Natural killer cell treated with Interleukin-12 subunit alpha and Interleukin-12 subunit beta and Interleukin-15 and Interleukin-18, amount 100 ng/mL, for 72 hours (primary cell): ENCODE results near the gene TRPM8. TPM values are rescaled to one million over a fixed set of nuclear protein-coding genes. Genes with fewer than 3 reads are reported as not detected.

Source experiments
- ATAC-seq, 2 donors: fragments of 150-1000 bp; cut with Tn5 transposase in 1 of 2; sonication (Bioruptor Pico), chemical (Tn5 transposase) in 1 of 2; 2 replicates each; pipeline ENCODE4 v1.10.0; 2021
- DNase-seq: peaks from one replicate; pipeline ENCODE4 v3.0.0; 2022; ENCODE audit warnings: low spot score
- H3K27ac Mint-ChIP-seq, 2 donors: 1 replicate in 1 of 2; 2 replicates in 1 of 2; pipeline ENCODE4 v1.8.0; 2022; ENCODE audit warnings: mixed read lengths in 2 of 2, mild to moderate bottlenecking in 1 of 2, moderate library complexity in 1 of 2
- H3K27me3 Mint-ChIP-seq, 2 donors: 1 replicate in 1 of 2; 2 replicates in 1 of 2; pipeline ENCODE4 v1.8.0; 2022; ENCODE audit warnings: mixed read lengths in 2 of 2
- H3K36me3 Mint-ChIP-seq: one replicate; pipeline ENCODE4 v1.8.0; 2022; ENCODE audit warnings: mixed read lengths
- H3K4me1 Mint-ChIP-seq, 2 donors: 1 replicate in 1 of 2; 2 replicates in 1 of 2; pipeline ENCODE4 v1.8.0; 2022; ENCODE audit warnings: low read depth in 2 of 2, mixed read lengths in 2 of 2, mild to moderate bottlenecking in 1 of 2
- H3K4me3 Mint-ChIP-seq: one replicate; pipeline ENCODE4 v1.8.0; 2022; ENCODE audit warnings: mixed read lengths
- H3K9me3 Mint-ChIP-seq: 2 replicates; pipeline ENCODE4 v1.8.0; 2022; ENCODE audit warnings: mixed read lengths
- total RNA-seq, 2 donors: library from RNA; stranded (reverse); gene quantifications; one replicate each; pipeline ENCODE4 v1.2.3, GENCODE V29; 2022

TRPM8 gene
- total RNA-seq, 2 donors from 2014 or later: not detected

- Mint-ChIP-seq H3K9me3 (no peaks in the 10 kb centered on the region), H3K4me3 (no peak overlapping the region), H3K4me1 (peaks cover 13 to 19% of the 10 kb centered on the region in 2 donors), H3K36me3 (no peaks in the 10 kb centered on the region), H3K27me3 (no peaks in the 10 kb centered on the region), H3K27ac (no peak overlapping the region)
- no peak for ATAC-seq
- no peak for DNase-seq
Observed at GRCh38 chr2:234005126-234005525, 88.0 kb downstream of the TRPM8 start.

- Mint-ChIP-seq H3K27me3 (no peaks in the 10 kb centered on the region), H3K4me3 (no peak overlapping the region), H3K27ac (no peak overlapping the region), H3K9me3 (no peaks in the 10 kb centered on the region), H3K36me3 (no peaks in the 10 kb centered on the region), H3K4me1 (peaks cover 8 to 11% of the 10 kb centered on the region in 2 donors)
- ATAC-seq: no peak
- no peak for DNase-seq
Observed at GRCh38 chr2:234006501-234006900, 89.3 kb downstream of the TRPM8 start.

- DNase-seq (no peak), ATAC-seq (no peak)
- Mint-ChIP-seq H3K27ac (no peak overlapping the region), H3K36me3 (no peaks in the 10 kb centered on the region), H3K27me3 (peaks cover 0 to 3% of the 10 kb centered on the region in 2 donors), H3K9me3 (no peaks in the 10 kb centered on the region), H3K4me3 (no peak overlapping the region), H3K4me1 (peaks cover 0 to 2% of the 10 kb centered on the region in 2 donors)
Observed at GRCh38 chr2:234014427-234014826, 97.3 kb downstream of the TRPM8 start.

- H3K36me3 Mint-ChIP-seq: no peaks in the 10 kb centered on the region
- no peaks in the 10 kb centered on the region for H3K9me3 Mint-ChIP-seq
- H3K4me1 Mint-ChIP-seq: peaks cover 0 to 1% of the 10 kb centered on the region in 2 donors
- no peak overlapping the region for H3K27ac Mint-ChIP-seq
- H3K27me3 Mint-ChIP-seq: peaks cover 0 to 3% of the 10 kb centered on the region in 2 donors
- ATAC-seq (no peak), DNase-seq (no peak)
- H3K4me3 Mint-ChIP-seq: no peak overlapping the region
Observed at GRCh38 chr2:234015861-234016260, 98.7 kb downstream of the TRPM8 start.

- H3K27ac Mint-ChIP-seq: no peak overlapping the region
- no peak overlapping the region for H3K4me3 Mint-ChIP-seq
- H3K4me1 Mint-ChIP-seq: peaks cover 0 to 13% of the 10 kb centered on the region in 2 donors
- H3K27me3 Mint-ChIP-seq: no peaks in the 10 kb centered on the region
- H3K36me3 Mint-ChIP-seq: no peaks in the 10 kb centered on the region
- no peak for DNase-seq
- peaks cover 2% of the 10 kb centered on the region for H3K9me3 Mint-ChIP-seq
- ATAC-seq: no peak
Observed at GRCh38 chr2:234019896-234020295, 102.7 kb downstream of the TRPM8 start.

GRCh38 chr2:234020332-234020731, 103.2 kb downstream of the TRPM8 start:
- Mint-ChIP-seq H3K4me1 (peaks cover 2 to 13% of the 10 kb centered on the region in 2 donors), H3K27ac (no peak overlapping the region), H3K36me3 (no peaks in the 10 kb centered on the region), H3K27me3 (no peaks in the 10 kb centered on the region), H3K9me3 (peaks cover 2% of the 10 kb centered on the region), H3K4me3 (no peak overlapping the region)
- ATAC-seq (no peak), DNase-seq (no peak)

- peaks cover 6% of the 10 kb centered on the region for H3K9me3 Mint-ChIP-seq
- no peak overlapping the region for H3K4me3 Mint-ChIP-seq
- DNase-seq (no peak), ATAC-seq (no peak)
- no peaks in the 10 kb centered on the region for H3K27me3 Mint-ChIP-seq
- peak overlapping the region in 1 of 2 donors; percentile 47 for H3K27ac Mint-ChIP-seq
- no peaks in the 10 kb centered on the region for H3K36me3 Mint-ChIP-seq
- H3K4me1 Mint-ChIP-seq: peaks cover 23 to 34% of the 10 kb centered on the region in 2 donors
Observed at GRCh38 chr2:234022424-234022823, 105.3 kb downstream of the TRPM8 start.

- ATAC-seq (no peak), DNase-seq (no peak)
- no peak overlapping the region for H3K4me3 Mint-ChIP-seq
- peaks cover 8% of the 10 kb centered on the region for H3K9me3 Mint-ChIP-seq
- H3K36me3 Mint-ChIP-seq: no peaks in the 10 kb centered on the region
- H3K4me1 Mint-ChIP-seq: peaks cover 35 to 47% of the 10 kb centered on the region in 2 donors
- no peak overlapping the region for H3K27ac Mint-ChIP-seq
- no peaks in the 10 kb centered on the region for H3K27me3 Mint-ChIP-seq
Observed at GRCh38 chr2:234024304-234024703, 107.1 kb downstream of the TRPM8 start.

GRCh38 chr2:234025466-234025865, 108.3 kb downstream of the TRPM8 start:
- ATAC-seq (peak in 1 of 2 donors; percentile 67), DNase-seq (no peak)
- Mint-ChIP-seq H3K4me1 (peaks cover 39 to 47% of the 10 kb centered on the region in 2 donors), H3K4me3 (peak overlapping the region; percentile 91), H3K27me3 (no peaks in the 10 kb centered on the region), H3K27ac (peak overlapping the region; percentile 28 to 52), H3K36me3 (no peaks in the 10 kb centered on the region), H3K9me3 (peaks cover 8% of the 10 kb centered on the region)

- Mint-ChIP-seq H3K4me3 (peak overlapping the region; percentile 91), H3K9me3 (peaks cover 8% of the 10 kb centered on the region), H3K27ac (peak overlapping the region; percentile 28 to 52), H3K27me3 (no peaks in the 10 kb centered on the region), H3K4me1 (peaks cover 44 to 47% of the 10 kb centered on the region in 2 donors), H3K36me3 (no peaks in the 10 kb centered on the region)
- ATAC-seq (no peak), DNase-seq (no peak)
Observed at GRCh38 chr2:234025891-234026401, 108.8 kb downstream of the TRPM8 start.

- Mint-ChIP-seq H3K9me3 (peaks cover 8% of the 10 kb centered on the region), H3K27me3 (no peaks in the 10 kb centered on the region), H3K27ac (peak overlapping the region; percentile 28 to 52), H3K4me3 (peak overlapping the region; percentile 91), H3K4me1 (peaks cover 52% of the 10 kb centered on the region in 2 donors), H3K36me3 (no peaks in the 10 kb centered on the region)
- no peak for DNase-seq
- ATAC-seq: peak in 1 of 2 donors; percentile 67
Observed at GRCh38 chr2:234026693-234027254, 109.6 kb downstream of the TRPM8 start.

GRCh38 chr2:234027641-234028040, 110.5 kb downstream of the TRPM8 start:
- no peak for ATAC-seq
- Mint-ChIP-seq H3K9me3 (peaks cover 8% of the 10 kb centered on the region), H3K36me3 (no peaks in the 10 kb centered on the region), H3K4me1 (peaks cover 53 to 60% of the 10 kb centered on the region in 2 donors), H3K4me3 (peak overlapping the region; percentile 91), H3K27ac (peak overlapping the region; percentile 28 to 52), H3K27me3 (no peaks in the 10 kb centered on the region)
- no peak for DNase-seq

GRCh38 chr2:234029150-234029733, 112.1 kb downstream of the TRPM8 start:
- Mint-ChIP-seq H3K4me3 (no peak overlapping the region), H3K27ac (peak overlapping the region in 1 of 2 donors; percentile 45), H3K9me3 (peaks cover 10% of the 10 kb centered on the region), H3K36me3 (peaks cover 12% of the 10 kb centered on the region), H3K27me3 (no peaks in the 10 kb centered on the region), H3K4me1 (peaks cover 51 to 73% of the 10 kb centered on the region in 2 donors)
- no peak for ATAC-seq
- DNase-seq: no peak

- Mint-ChIP-seq H3K36me3 (peaks cover 15% of the 10 kb centered on the region), H3K4me1 (peaks cover 42 to 62% of the 10 kb centered on the region in 2 donors), H3K9me3 (peaks cover 13% of the 10 kb centered on the region), H3K27ac (peak overlapping the region; percentile 24 to 38), H3K27me3 (no peaks in the 10 kb centered on the region), H3K4me3 (peak overlapping the region; percentile 46)
- ATAC-seq: no peak
- no peak for DNase-seq
Observed at GRCh38 chr2:234031207-234031606, 114.0 kb downstream of the TRPM8 start.
